HL-60 (cell line): ENCODE measurements around the gene OVCA2.

Source experiments
- DNase-seq, 2 experiments: peaks; one replicate each; pipeline ENCODE4 v3.0.0-alpha.2; 2010 to 2020; ENCODE audit warnings: low read depth in 1 of 2, low spot score in 1 of 2
- H3K27ac ChIP-seq: fragments of 250-450 bp; sonication (Bioruptor Pico); replicated peaks from 2 replicates; pipeline ENCODE4 v1.5.1; 2020; ENCODE audit warnings: mild to moderate bottlenecking, moderate library complexity
- H3K27me3 ChIP-seq: fragments of 250-450 bp; sonication (Bioruptor Pico); 2 replicates; pipeline ENCODE4 v1.5.1; 2021; ENCODE audit warnings: mild to moderate bottlenecking, moderate library complexity; ENCODE audit not compliant: insufficient read depth, poor library complexity, severe bottlenecking
- H3K4me3 ChIP-seq: replicated peaks from 2 replicates; pipeline ENCODE4 v1.5.1; 2011; ENCODE audit warnings: mild to moderate bottlenecking, control low read depth, low read length; ENCODE audit not compliant: insufficient read depth
- GABPA ChIP-seq: IDR thresholded peaks from 2 replicates; pipeline ENCODE4 v1.6.1; 2012; ENCODE audit warnings: low read depth
- POLR2AphosphoS5 ChIP-seq: IDR thresholded peaks from 2 replicates; pipeline ENCODE4 v1.6.1; 2012; ENCODE audit warnings: low read depth
- SPI1 ChIP-seq: IDR thresholded peaks from 2 replicates; pipeline ENCODE4 v1.6.1; 2012; ENCODE audit warnings: low read depth, mild to moderate bottlenecking, borderline replicate concordance
- TF ChIP-seq, protein P1 (sequence below): IDR thresholded peaks from one replicate; pipeline ENCODE4 v1.5.1; 2011; ENCODE audit warnings: low read length, control low read depth, inconsistent platforms; ENCODE audit not compliant: insufficient read depth
- TF ChIP-seq, protein P2 (sequence below): IDR thresholded peaks from 2 replicates; pipeline ENCODE4 v1.6.1; 2012; ENCODE audit warnings: low read depth; ENCODE audit not compliant: insufficient replicate concordance

The OVCA2 gene

DNA sequence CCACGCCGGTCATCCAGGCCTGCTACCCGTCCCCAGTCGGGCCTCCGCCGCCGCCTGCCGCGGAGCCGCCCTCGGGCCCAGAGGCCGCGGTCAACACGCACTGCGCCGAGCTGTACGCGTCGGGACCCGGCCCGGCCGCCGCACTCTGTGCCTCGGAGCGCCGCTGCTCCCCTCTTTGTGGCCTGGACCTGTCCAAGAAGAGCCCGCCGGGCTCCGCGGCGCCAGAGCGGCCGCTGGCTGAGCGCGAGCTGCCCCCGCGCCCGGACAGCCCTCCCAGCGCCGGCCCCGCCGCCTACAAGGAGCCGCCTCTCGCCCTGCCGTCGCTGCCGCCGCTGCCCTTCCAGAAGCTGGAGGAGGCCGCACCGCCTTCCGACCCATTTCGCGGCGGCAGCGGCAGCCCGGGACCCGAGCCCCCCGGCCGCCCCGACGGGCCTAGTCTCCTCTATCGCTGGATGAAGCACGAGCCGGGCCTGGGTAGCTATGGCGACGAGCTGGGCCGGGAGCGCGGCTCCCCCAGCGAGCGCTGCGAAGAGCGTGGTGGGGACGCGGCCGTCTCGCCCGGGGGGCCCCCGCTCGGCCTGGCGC, 15.4 kb downstream of the OVCA2 start:
- no peak overlapping the region for H3K4me3 ChIP-seq
- no peak for DNase-seq
- H3K27me3 ChIP-seq: peaks cover 12% of the 10 kb centered on the region
- H3K27ac ChIP-seq: no peak overlapping the region
- TF ChIP-seq, protein P1, sequence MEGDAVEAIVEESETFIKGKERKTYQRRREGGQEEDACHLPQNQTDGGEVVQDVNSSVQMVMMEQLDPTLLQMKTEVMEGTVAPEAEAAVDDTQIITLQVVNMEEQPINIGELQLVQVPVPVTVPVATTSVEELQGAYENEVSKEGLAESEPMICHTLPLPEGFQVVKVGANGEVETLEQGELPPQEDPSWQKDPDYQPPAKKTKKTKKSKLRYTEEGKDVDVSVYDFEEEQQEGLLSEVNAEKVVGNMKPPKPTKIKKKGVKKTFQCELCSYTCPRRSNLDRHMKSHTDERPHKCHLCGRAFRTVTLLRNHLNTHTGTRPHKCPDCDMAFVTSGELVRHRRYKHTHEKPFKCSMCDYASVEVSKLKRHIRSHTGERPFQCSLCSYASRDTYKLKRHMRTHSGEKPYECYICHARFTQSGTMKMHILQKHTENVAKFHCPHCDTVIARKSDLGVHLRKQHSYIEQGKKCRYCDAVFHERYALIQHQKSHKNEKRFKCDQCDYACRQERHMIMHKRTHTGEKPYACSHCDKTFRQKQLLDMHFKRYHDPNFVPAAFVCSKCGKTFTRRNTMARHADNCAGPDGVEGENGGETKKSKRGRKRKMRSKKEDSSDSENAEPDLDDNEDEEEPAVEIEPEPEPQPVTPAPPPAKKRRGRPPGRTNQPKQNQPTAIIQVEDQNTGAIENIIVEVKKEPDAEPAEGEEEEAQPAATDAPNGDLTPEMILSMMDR: no peak
- TF ChIP-seq POLR2AphosphoS5 (no peak), SPI1 (no peak), GABPA (no peak)
- TF ChIP-seq, protein P2, sequence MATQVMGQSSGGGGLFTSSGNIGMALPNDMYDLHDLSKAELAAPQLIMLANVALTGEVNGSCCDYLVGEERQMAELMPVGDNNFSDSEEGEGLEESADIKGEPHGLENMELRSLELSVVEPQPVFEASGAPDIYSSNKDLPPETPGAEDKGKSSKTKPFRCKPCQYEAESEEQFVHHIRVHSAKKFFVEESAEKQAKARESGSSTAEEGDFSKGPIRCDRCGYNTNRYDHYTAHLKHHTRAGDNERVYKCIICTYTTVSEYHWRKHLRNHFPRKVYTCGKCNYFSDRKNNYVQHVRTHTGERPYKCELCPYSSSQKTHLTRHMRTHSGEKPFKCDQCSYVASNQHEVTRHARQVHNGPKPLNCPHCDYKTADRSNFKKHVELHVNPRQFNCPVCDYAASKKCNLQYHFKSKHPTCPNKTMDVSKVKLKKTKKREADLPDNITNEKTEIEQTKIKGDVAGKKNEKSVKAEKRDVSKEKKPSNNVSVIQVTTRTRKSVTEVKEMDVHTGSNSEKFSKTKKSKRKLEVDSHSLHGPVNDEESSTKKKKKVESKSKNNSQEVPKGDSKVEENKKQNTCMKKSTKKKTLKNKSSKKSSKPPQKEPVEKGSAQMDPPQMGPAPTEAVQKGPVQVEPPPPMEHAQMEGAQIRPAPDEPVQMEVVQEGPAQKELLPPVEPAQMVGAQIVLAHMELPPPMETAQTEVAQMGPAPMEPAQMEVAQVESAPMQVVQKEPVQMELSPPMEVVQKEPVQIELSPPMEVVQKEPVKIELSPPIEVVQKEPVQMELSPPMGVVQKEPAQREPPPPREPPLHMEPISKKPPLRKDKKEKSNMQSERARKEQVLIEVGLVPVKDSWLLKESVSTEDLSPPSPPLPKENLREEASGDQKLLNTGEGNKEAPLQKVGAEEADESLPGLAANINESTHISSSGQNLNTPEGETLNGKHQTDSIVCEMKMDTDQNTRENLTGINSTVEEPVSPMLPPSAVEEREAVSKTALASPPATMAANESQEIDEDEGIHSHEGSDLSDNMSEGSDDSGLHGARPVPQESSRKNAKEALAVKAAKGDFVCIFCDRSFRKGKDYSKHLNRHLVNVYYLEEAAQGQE: no peak

DNA sequence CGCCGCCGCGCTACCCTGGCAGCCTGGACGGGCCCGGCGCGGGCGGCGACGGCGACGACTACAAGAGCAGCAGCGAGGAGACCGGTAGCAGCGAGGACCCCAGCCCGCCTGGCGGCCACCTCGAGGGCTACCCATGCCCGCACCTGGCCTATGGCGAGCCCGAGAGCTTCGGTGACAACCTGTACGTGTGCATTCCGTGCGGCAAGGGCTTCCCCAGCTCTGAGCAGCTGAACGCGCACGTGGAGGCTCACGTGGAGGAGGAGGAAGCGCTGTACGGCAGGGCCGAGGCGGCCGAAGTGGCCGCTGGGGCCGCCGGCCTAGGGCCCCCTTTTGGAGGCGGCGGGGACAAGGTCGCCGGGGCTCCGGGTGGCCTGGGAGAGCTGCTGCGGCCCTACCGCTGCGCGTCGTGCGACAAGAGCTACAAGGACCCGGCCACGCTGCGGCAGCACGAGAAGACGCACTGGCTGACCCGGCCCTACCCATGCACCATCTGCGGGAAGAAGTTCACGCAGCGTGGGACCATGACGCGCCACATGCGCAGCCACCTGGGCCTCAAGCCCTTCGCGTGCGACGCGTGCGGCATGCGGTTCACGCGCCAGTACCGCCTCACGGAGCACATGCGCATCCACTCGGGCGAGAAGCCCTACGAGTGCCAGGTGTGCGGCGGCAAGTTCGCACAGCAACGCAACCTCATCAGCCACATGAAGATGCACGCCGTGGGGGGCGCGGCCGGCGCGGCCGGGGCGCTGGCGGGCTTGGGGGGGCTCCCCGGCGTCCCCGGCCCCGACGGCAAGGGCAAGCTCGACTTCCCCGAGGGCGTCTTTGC, 16.2 kb downstream of the OVCA2 start:
- H3K4me3 ChIP-seq: no peak overlapping the region
- TF ChIP-seq GABPA: no peak
- TF ChIP-seq, protein P1: no peak
- no peak for TF ChIP-seq SPI1
- TF ChIP-seq POLR2AphosphoS5: no peak
- TF ChIP-seq, protein P2: no peak

GRCh38 chr17:2058586-2059546, 17.0 kb downstream of the OVCA2 start:
- peak overlapping the region; percentile 66 for H3K27ac ChIP-seq
- peak overlapping the region; percentile 25 for H3K4me3 ChIP-seq
- H3K27me3 ChIP-seq: peaks cover 8% of the 10 kb centered on the region
- TF ChIP-seq, protein P2: no peak
- peak; percentile 4; the same call in 1 of the 2 replicates for TF ChIP-seq SPI1
- TF ChIP-seq, protein P1: peak; percentile 18
- DNase-seq: peak in 1 of 2 experiments; percentile 76

More for the DNA sequence above, 16.2 kb downstream of the OVCA2 start:
- H3K27ac ChIP-seq: no peak overlapping the region
- DNase-seq: no peak
- peaks cover 12% of the 10 kb centered on the region for H3K27me3 ChIP-seq
